HepG2 (cell line): ENCODE measurements around the gene LCORL. TPM values are rescaled to one million over a fixed set of nuclear protein-coding genes. Genes with fewer than 3 reads are reported as not detected.

ENCODE experiments used
- DZIP1 ChIP-seq: sonication (generic); formaldehyde crosslinking; IDR thresholded peaks from 2 replicates; pipeline ENCODE4 v1.5.0; 2020; ENCODE audit warnings: mild to moderate bottlenecking, missing genetic modification reagents
- FOXJ3 ChIP-seq: sonication (generic); formaldehyde crosslinking; IDR thresholded peaks from 2 replicates; pipeline ENCODE4 v1.4.0; 2020; ENCODE audit warnings: missing genetic modification reagents, mild to moderate bottlenecking, borderline replicate concordance
- ISL2 ChIP-seq: sonication (generic); formaldehyde crosslinking; IDR thresholded peaks from 2 replicates; pipeline ENCODE4 v1.5.0; 2020; ENCODE audit warnings: missing genetic modification reagents
- MLX ChIP-seq: IDR thresholded peaks from 2 replicates; pipeline ENCODE4 v1.6.1; 2016
- MTF2 ChIP-seq: sonication (generic); formaldehyde crosslinking; IDR thresholded peaks from 2 replicates; pipeline ENCODE4 v1.5.0; 2020; ENCODE audit warnings: missing genetic modification reagents, borderline replicate concordance
- POLR2G ChIP-seq: fragments of 200-400 bp; formaldehyde crosslinking; IDR thresholded peaks from 2 replicates; pipeline ENCODE4 v1.6.1; 2018; ENCODE audit warnings: mild to moderate bottlenecking, low read depth, low read length, moderate library complexity
- PTBP1 ChIP-seq: fragments of 200-400 bp; formaldehyde crosslinking; IDR thresholded peaks from 2 replicates; pipeline ENCODE4 v1.6.1; 2018; ENCODE audit warnings: low read length, low read depth; ENCODE audit not compliant: poor library complexity, severe bottlenecking
- RFX1 ChIP-seq: fragments of 450-650 bp; IDR thresholded peaks from 2 replicates; pipeline ENCODE4 v1.6.1; 2017
- ZBTB49 ChIP-seq: sonication (generic); formaldehyde crosslinking; IDR thresholded peaks from 2 replicates; pipeline ENCODE4 v1.4.0; 2020; ENCODE audit warnings: missing genetic modification reagents, borderline replicate concordance
- ZHX2 ChIP-seq, 2 experiments: sonication (generic) in 1 of 2; formaldehyde crosslinking in 1 of 2; IDR thresholded peaks; 2 replicates each; pipeline versions ENCODE4 v1.6.1 to v1.9.0; 2014 to 2022; ENCODE audit warnings: antibody characterized with exemption in 1 of 2, borderline replicate concordance in 1 of 2, inconsistent platforms in 1 of 2, low read depth in 1 of 2, missing genetic modification reagents in 1 of 2
- ZNF331 ChIP-seq: sonication (generic); formaldehyde crosslinking; IDR thresholded peaks from 2 replicates; pipeline ENCODE4 v1.4.0; 2020; ENCODE audit warnings: missing genetic modification reagents
- ZNF770 ChIP-seq: sonication (generic); formaldehyde crosslinking; IDR thresholded peaks from 2 replicates; pipeline ENCODE4 v1.5.0; 2020; ENCODE audit warnings: mild to moderate bottlenecking, missing genetic modification reagents
- ZNF816 ChIP-seq: sonication (generic); formaldehyde crosslinking; IDR thresholded peaks from 2 replicates; pipeline ENCODE4 v1.8.0; 2022; ENCODE audit warnings: missing genetic modification reagents, mild to moderate bottlenecking, borderline replicate concordance
- polyA plus RNA-seq, 8 experiments: library from polyadenylated mRNA; depleted of rRNA in 3 of 8; stranded (reverse) in 7 of 8; unstranded in 1 of 8; fragments of >200 nt; fragmentation: Illumina TruSeq in 4 of 8; extraction: Trizol in 4 of 8; gene quantifications; 2 replicates each; pipeline versions ENCODE4 v1.2.1 to v1.2.3, GENCODE V29; 2011 to 2016; ENCODE audit warnings: low read depth in 4 of 8, missing spikeins in 1 of 8, mixed read lengths in 1 of 8; ENCODE audit not compliant: insufficient read depth in 1 of 8
- total RNA-seq, 5 experiments: library from RNA; depleted of rRNA; stranded (reverse); fragments of >200 nt; fragmentation: Illumina TruSeq; extraction: Trizol; gene quantifications; 2 replicates each; pipeline ENCODE4 v1.2.3, GENCODE V29; 2016; ENCODE audit warnings: low read depth in 1 of 5

The LCORL gene
- total and polyA plus RNA-seq, 2 of the 13 experiments (the other 11 are each of a cell fraction or from before 2014, with no cell fraction given) = 5.3 to 14.5 TPM

- no peak for TF ChIP-seq ZHX2 (IDR thresholded peaks at IDR 0.05; ENCODE audit: low read depth)
- no peak for TF ChIP-seq ZHX2 (CRISPR knock-in tag; IDR thresholded peaks at IDR 0.05; ENCODE audit: borderline replicate concordance)
- TF ChIP-seq DZIP1 (CRISPR knock-in tag) = no peak
- no peak for TF ChIP-seq ZBTB49 (CRISPR knock-in tag)
- TF ChIP-seq ZNF331 (CRISPR knock-in tag) = no peak
- TF ChIP-seq PTBP1 = peak; percentile 38
- 0 out of 2 replicates have a peak, but pooled peaks have one; percentile 26 for TF ChIP-seq POLR2G
- peak; percentile 37 for TF ChIP-seq ZNF816 (CRISPR knock-in tag)
- 0 out of 2 replicates have a peak, but pooled peaks have one; percentile 16 for TF ChIP-seq ISL2
- TF ChIP-seq ZNF770 = peak; percentile 33; the same call in 1 of the 2 replicates
- no peak for TF ChIP-seq RFX1
- TF ChIP-seq MTF2 (CRISPR knock-in tag) = peak; percentile 83; the same call in 1 of the 2 replicates
- TF ChIP-seq MLX (CRISPR knock-in tag) = no peak
- TF ChIP-seq FOXJ3 (CRISPR knock-in tag) = peak; percentile 76; the same call in 1 of the 2 replicates
Measured at GRCh38 chr4:18021720-18022571, at the start of gene LCORL (continued).
